Lower leg skin (tissue), 3 donors: ENCODE results near the gene DBNDD1.

Experiments
- CTCF ChIP-seq, 3 donors: fragments of 450-650 bp; IDR thresholded peaks; one replicate each; pipeline ENCODE4 v1.5.1; 2016; ENCODE audit warnings: antibody characterized with exemption in 3 of 3, mild to moderate bottlenecking in 3 of 3, moderate library complexity in 2 of 3
- POLR2A ChIP-seq, 2 donors: fragments of 450-650 bp; IDR thresholded peaks; one replicate each; pipeline ENCODE4 v1.6.1; 2016 to 2017; ENCODE audit warnings: antibody characterized with exemption in 2 of 2, mild to moderate bottlenecking in 1 of 2, moderate library complexity in 1 of 2

DNA sequence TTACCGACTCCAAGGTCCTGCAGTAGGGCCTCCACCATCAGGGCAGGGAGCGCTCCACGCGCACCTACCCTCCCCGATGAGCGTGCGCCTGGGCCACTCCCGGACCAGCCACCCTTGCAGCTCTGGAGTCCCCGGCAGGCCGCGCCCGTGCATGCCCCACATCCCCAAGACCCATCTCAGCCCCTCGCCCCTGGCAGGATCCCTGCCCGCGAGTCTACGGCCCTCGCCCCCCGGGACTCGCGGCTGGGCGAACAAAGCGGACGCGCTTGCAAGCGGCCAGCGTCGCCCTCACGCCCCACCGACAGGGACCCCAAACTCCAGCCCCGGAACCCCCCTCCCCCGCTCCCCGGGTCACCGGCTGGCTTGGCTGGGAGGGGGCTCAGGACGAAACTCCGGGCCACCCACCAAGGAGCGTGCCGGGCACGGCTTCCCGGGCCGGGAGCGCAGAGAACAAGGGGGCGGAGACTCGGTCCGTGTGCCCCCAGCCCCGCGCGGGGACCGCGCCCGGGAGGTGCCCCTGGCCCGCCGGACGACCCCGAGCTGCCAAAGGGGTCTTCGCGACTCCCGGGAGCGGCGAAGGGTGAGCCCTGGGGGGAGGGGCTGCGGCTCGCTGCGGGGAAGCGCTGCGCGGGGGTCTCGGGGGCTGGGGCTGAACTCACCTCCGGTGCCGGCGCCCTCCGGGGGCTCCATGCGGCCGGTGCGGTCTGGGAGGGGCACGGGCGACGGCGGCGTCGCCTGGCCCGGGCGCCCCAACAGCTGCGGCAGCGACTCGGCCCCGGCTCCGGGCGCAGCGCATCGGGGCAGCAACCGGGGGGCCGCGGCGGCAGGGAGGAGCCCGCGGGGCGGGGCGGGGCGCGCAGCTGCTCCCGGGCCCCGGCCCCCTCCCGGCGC, at the start of gene DBNDD1:
- TF ChIP-seq CTCF (IDR thresholded peaks at IDR 0.05) (no peak), POLR2A (IDR thresholded peaks at IDR 0.05) (no peak)
